Erythroblast (primary cell): ENCODE results near the gene RPH3AL.

Source experiments
- GATA1 ChIP-seq: IDR thresholded peaks from 2 replicates; pipeline ENCODE4 v1.6.1; 2011; ENCODE audit warnings: low read depth, mild to moderate bottlenecking, control low read depth, low read length, moderate library complexity
- POLR2A ChIP-seq: IDR thresholded peaks from 2 replicates; pipeline ENCODE4 v1.6.1; 2011; ENCODE audit warnings: mild to moderate bottlenecking, low read length

GRCh38 chr17:207775-208174, 144.8 kb downstream of the RPH3AL start:
- no peak for TF ChIP-seq POLR2A
- no peak for TF ChIP-seq GATA1
